IgD-negative memory B cell (primary cell): ENCODE measurements around the gene ZNF716. TPM values are rescaled to one million over a fixed set of nuclear protein-coding genes. Genes with fewer than 3 reads are reported as not detected.
"Not testable (repeated sequence)": the region's sequence is repeated elsewhere in the genome, so short reads cannot be mapped to it uniquely, and the experiment has no call there.

Experiments used
- H3K27ac Mint-ChIP-seq, 3 donors: one replicate each; pipeline ENCODE4 v1.8.0; 2020 to 2022; ENCODE audit warnings: mild to moderate bottlenecking in 3 of 3, mixed read lengths in 3 of 3, moderate library complexity in 1 of 3
- H3K27me3 Mint-ChIP-seq: one replicate; pipeline ENCODE4 v1.8.0; 2021; ENCODE audit warnings: mixed read lengths
- H3K36me3 Mint-ChIP-seq: one replicate; pipeline ENCODE4 v1.8.0; 2020; ENCODE audit warnings: mild to moderate bottlenecking, mixed read lengths
- H3K4me1 Mint-ChIP-seq, 3 donors: one replicate each; pipeline ENCODE4 v1.8.0; 2020 to 2022; ENCODE audit warnings: mixed read lengths in 3 of 3, mild to moderate bottlenecking in 1 of 3
- H3K4me3 Mint-ChIP-seq, 4 donors: one replicate each; pipeline ENCODE4 v1.8.0; 2020 to 2022; ENCODE audit warnings: mild to moderate bottlenecking in 4 of 4, mixed read lengths in 4 of 4, moderate library complexity in 3 of 4
- H3K9me3 Mint-ChIP-seq, 3 donors: one replicate each; pipeline ENCODE4 v1.8.0; 2020 to 2021; ENCODE audit warnings: mixed read lengths in 3 of 3, mild to moderate bottlenecking in 1 of 3
- polyA plus RNA-seq: library from polyadenylated mRNA; unstranded; fragments of 300-500 nt; fragmentation: Illumina TruSeq; gene quantifications from one replicate; pipeline ENCODE4 v1.2.3, GENCODE V29; 2021

ZNF716 gene
- polyA plus RNA-seq, 1 donor from 2014 or later, result not detected

- Mint-ChIP-seq H3K27ac (no peak overlapping the region), H3K4me1 (no peaks in the 10 kb centered on the region), H3K36me3 (no peaks in the 10 kb centered on the region), H3K4me3 (no peak overlapping the region), H3K27me3 (no peaks in the 10 kb centered on the region), H3K9me3 (peaks cover 0 to 4% (median under 1%) of the 10 kb centered on the region in 3 donors)
These were observed 33.2 kb upstream of the ZNF716 start for GRCh38 chr7:57416601-57417358.

GRCh38 chr7:57417736-57418135, 32.2 kb upstream of the ZNF716 start:
- Mint-ChIP-seq H3K36me3 (no peaks in the 10 kb centered on the region), H3K4me1 (no peaks in the 10 kb centered on the region)

GRCh38 chr7:57423768-57424167, 26.2 kb upstream of the ZNF716 start:
- no peaks in the 10 kb centered on the region for H3K27me3 Mint-ChIP-seq
- H3K36me3 Mint-ChIP-seq, result no peaks in the 10 kb centered on the region
- no peak overlapping the region for H3K27ac Mint-ChIP-seq
- peaks cover 0 to 7% (median 2%) of the 10 kb centered on the region in 3 donors for H3K9me3 Mint-ChIP-seq
- no peak overlapping the region for H3K4me3 Mint-ChIP-seq
- H3K4me1 Mint-ChIP-seq, result no peaks in the 10 kb centered on the region

More at GRCh38 chr7:57417736-57418135, 32.2 kb upstream of the ZNF716 start:
- H3K27ac Mint-ChIP-seq, result no peak overlapping the region
- no peak overlapping the region for H3K4me3 Mint-ChIP-seq
- no peaks in the 10 kb centered on the region for H3K27me3 Mint-ChIP-seq
- peaks cover 0 to 4% (median 0%) of the 10 kb centered on the region in 3 donors for H3K9me3 Mint-ChIP-seq

DNA sequence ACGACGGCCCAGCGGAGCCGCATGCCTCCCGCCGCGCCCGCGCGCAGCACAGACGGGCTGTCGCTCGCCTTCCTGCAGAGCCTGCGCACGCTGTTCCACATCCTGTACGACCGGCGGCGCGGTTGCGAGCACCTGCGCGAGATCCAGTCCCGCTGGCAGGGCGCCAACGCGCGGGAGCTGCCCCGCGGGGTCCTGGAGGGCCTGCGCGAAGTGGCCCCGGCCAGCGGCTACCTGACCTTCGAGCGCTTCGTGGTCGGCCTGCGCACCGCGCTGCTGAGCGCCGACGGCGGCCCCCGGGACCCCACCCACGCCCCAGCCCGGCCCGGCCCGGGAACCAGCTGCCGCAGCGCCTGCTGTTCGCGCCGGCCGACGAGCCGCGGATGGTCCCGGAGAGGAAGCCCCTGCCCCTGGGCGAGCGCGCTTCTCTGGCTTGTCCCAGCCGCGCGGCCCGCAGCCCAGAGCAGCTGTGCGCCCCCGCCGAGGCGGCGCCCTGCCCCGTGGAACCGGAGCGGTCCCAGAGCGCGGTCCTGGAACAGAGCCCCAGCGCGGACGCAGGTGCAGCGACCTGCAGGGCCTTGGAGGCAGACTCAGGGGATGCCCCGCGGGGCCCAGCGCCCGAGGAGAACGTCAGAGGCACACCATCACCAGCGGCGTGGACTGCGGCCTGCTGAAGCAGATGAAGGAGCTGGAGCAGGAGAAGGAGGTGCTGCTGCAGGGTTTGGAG, 25.3 kb upstream of the ZNF716 start:
- Mint-ChIP-seq H3K9me3 (peaks cover 2 to 7% (median 3%) of the 10 kb centered on the region in 3 donors), H3K4me3 (no peak overlapping the region), H3K4me1 (no peaks in the 10 kb centered on the region), H3K27ac (no peak overlapping the region), H3K36me3 (no peaks in the 10 kb centered on the region), H3K27me3 (no peaks in the 10 kb centered on the region)

GRCh38 chr7:57425239-57425944, 24.6 kb upstream of the ZNF716 start:
- H3K4me3 Mint-ChIP-seq, result no peak overlapping the region
- peaks cover 2 to 7% (median 5%) of the 10 kb centered on the region in 3 donors for H3K9me3 Mint-ChIP-seq
- no peaks in the 10 kb centered on the region for H3K4me1 Mint-ChIP-seq
- no peak overlapping the region for H3K27ac Mint-ChIP-seq
- H3K27me3 Mint-ChIP-seq, result no peaks in the 10 kb centered on the region
- H3K36me3 Mint-ChIP-seq, result no peaks in the 10 kb centered on the region

DNA sequence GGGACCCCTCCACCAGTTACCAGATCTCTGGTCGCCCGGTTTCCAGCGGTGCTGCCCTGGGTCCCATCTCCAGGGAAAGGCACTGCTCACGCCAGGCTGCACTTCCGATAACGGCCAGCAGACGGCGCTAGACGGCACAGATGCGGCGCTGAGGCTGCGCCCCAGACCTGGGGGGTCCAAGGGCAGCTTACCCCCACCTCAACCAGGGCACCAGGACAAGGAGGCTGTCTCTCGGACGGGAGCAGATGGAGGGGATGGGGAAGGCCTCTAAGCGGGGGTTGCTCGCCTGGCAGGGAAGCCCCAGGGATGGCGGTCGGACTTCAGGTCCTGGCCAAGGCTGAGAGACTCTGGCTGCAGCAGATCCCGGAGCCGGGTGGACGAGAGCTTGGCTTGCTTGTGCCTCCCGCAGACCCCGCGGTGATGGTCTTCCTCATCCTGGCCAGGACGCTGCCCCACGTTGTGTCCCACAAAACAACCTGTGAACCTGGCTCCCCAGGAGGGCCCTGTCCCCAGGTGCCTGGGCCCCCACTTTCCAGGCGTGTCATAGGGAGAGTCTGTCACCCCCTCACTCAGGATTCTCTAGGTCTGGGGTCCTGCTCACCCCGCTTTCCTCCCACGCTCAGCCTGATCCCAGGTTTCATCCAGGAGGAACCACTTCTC, 23.9 kb upstream of the ZNF716 start:
- Mint-ChIP-seq H3K27ac (no peak overlapping the region), H3K36me3 (no peaks in the 10 kb centered on the region), H3K27me3 (no peaks in the 10 kb centered on the region), H3K4me3 (no peak overlapping the region), H3K9me3 (peaks cover 2 to 5% (median 5%) of the 10 kb centered on the region in 3 donors), H3K4me1 (no peaks in the 10 kb centered on the region)

DNA sequence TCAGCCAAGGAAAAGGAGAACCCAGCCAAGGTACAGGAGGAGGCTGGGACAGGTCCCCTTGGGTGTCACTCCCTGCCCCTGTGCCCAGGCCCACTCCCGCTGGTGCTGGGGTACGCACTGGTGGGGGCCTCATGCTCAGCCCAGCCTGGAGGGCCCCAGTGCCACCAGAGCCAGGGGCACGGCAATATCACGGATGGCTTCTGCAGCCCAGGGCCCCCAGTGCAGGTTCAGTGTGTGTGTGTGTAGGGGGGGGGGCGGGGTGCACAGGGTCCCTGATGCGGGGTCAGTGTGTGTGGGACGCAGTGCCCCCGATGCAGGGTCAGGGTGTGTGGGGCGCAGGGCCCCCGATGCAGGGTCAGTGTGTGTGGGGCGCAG, 23.4 kb upstream of the ZNF716 start:
- Mint-ChIP-seq H3K27ac (no peak overlapping the region), H3K9me3 (peaks cover 2 to 5% (median 4%) of the 10 kb centered on the region in 3 donors), H3K4me1 (no peaks in the 10 kb centered on the region), H3K36me3 (no peaks in the 10 kb centered on the region), H3K27me3 (no peaks in the 10 kb centered on the region), H3K4me3 (no peak overlapping the region)

DNA sequence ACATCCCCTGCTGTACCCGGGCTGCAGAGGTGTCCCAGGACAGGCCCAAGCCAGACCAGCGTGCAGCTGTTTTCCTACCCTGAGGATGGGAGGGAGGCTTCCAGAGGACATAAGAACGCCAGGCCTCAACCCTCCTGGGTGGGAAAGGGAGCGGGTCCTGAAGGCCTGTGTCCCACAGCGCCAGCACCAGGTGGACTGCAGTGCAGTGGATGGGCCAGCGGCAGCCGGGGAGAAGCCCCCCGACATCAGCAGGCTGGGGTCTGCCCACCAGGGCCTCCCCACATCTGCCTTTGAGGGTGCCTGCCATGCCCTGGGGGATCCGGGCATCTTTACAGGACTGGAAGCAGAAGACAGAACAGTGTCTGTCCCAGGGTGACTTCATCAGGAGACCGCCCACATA, 22.8 kb upstream of the ZNF716 start:
- Mint-ChIP-seq H3K4me1 (no peaks in the 10 kb centered on the region), H3K36me3 (no peaks in the 10 kb centered on the region)

GRCh38 chr7:57427594-57427993, 22.4 kb upstream of the ZNF716 start:
- Mint-ChIP-seq H3K4me3 (no peak overlapping the region), H3K9me3 (peaks cover 2 to 6% (median 5%) of the 10 kb centered on the region in 3 donors), H3K36me3 (no peaks in the 10 kb centered on the region)

More for the DNA sequence above, 22.8 kb upstream of the ZNF716 start:
- H3K9me3 Mint-ChIP-seq, result peaks cover 2 to 5% (median 5%) of the 10 kb centered on the region in 3 donors
- no peaks in the 10 kb centered on the region for H3K27me3 Mint-ChIP-seq
- no peak overlapping the region for H3K4me3 Mint-ChIP-seq
- no peak overlapping the region for H3K27ac Mint-ChIP-seq

DNA sequence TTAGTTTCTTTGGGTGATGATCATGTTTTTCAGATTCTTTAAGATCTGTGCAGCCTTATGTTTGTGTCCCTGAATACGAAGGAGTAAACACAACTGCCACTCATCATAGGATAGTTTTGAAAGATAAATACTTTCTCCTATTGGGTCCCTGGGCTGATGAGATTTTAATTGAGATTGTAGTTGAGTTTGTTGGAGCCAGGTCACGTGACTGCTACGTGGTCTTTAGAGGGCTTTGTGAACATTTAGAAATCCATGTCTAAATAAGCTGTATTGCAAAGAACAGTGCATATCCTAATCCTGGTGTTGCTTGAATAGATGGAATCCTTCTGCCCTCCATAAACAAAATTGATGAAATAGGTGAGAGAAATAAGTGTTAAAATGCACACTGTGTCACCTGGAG, 17.4 kb upstream of the ZNF716 start:
- Mint-ChIP-seq H3K27me3 (no peaks in the 10 kb centered on the region), H3K4me3 (no peak overlapping the region), H3K4me1 (no peaks in the 10 kb centered on the region), H3K27ac (no peak overlapping the region), H3K9me3 (peaks cover 0 to 11% (median 5%) of the 10 kb centered on the region in 3 donors), H3K36me3 (no peaks in the 10 kb centered on the region)

More at GRCh38 chr7:57427594-57427993, 22.4 kb upstream of the ZNF716 start:
- Mint-ChIP-seq H3K27me3 (no peaks in the 10 kb centered on the region), H3K4me1 (no peaks in the 10 kb centered on the region), H3K27ac (no peak overlapping the region)

DNA sequence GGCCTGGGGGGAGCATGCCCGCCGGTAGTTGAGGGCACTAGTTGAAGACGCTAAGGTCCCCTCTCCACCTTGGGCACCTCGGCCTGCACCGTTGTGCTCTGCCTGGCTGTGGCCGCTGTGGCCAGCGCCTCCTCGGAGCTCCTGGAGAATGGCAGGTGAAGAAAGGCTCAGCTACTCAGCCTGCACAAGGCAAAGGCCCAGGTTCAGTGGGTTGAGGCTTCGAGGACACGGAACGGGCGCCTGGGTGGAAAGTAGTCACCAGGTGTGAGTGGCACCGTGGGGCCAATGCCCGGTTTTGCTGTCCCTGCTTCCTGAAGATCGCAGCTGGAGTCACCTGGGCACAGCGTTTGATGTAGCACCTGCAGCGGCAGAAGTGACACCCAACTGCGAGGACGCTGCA, 12.4 kb upstream of the ZNF716 start:
- Mint-ChIP-seq H3K36me3 (peaks cover 2% of the 10 kb centered on the region), H3K27ac (no peak overlapping the region), H3K4me1 (no peaks in the 10 kb centered on the region), H3K27me3 (no peaks in the 10 kb centered on the region), H3K4me3 (no peak overlapping the region), H3K9me3 (peaks cover 1 to 5% (median 2%) of the 10 kb centered on the region in 3 donors)

DNA sequence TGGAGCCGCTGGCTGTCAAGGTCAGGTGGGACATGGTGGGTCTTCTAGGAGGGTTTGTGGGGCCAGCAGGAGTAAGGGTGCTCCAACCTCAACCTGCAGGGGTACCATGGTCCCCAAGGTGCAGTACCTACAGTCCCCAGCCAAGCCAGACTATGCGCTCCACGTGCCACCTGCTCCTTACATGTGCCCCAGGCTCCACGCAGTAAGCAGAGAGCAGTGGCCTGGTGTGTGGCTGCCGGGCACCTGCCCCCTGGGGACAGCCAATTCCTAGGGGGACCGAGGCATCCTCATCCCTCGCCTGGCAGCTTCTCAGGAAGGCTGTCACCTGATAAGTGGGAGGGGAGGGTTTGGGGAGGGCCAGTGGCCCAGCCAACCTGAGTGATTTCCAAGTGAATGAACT, 11.7 kb upstream of the ZNF716 start:
- Mint-ChIP-seq H3K4me1 (no peaks in the 10 kb centered on the region), H3K36me3 (peaks cover 2% of the 10 kb centered on the region), H3K27me3 (no peaks in the 10 kb centered on the region), H3K9me3 (peaks cover 1 to 3% (median 2%) of the 10 kb centered on the region in 3 donors), H3K27ac (no peak overlapping the region), H3K4me3 (no peak overlapping the region)

DNA sequence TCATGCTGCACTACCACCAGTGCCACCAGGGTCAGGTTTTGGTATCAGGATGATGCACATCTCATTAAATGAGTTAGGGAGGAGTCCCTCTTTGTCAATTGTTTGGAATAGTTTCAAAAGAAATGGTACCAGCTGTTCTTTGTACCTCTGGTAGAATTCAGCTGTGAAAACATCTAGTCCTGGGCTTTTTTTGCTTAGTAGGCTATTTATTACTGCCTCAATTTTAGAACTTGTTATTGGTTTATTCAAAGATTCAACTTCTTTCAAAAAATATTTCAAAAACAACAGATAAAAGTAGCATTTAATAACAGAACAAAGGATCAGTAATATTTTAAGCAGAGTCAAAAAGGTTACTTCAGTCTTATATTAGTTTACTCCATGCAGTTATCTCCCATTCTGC, 6.4 kb upstream of the ZNF716 start:
- H3K4me1 Mint-ChIP-seq, result no peaks in the 10 kb centered on the region
- H3K27me3 Mint-ChIP-seq, result no peaks in the 10 kb centered on the region
- peaks cover 2% of the 10 kb centered on the region for H3K36me3 Mint-ChIP-seq
- peaks cover 0 to 2% (median 0%) of the 10 kb centered on the region in 3 donors for H3K9me3 Mint-ChIP-seq
- H3K27ac Mint-ChIP-seq, result no peak overlapping the region
- no peak overlapping the region for H3K4me3 Mint-ChIP-seq

DNA sequence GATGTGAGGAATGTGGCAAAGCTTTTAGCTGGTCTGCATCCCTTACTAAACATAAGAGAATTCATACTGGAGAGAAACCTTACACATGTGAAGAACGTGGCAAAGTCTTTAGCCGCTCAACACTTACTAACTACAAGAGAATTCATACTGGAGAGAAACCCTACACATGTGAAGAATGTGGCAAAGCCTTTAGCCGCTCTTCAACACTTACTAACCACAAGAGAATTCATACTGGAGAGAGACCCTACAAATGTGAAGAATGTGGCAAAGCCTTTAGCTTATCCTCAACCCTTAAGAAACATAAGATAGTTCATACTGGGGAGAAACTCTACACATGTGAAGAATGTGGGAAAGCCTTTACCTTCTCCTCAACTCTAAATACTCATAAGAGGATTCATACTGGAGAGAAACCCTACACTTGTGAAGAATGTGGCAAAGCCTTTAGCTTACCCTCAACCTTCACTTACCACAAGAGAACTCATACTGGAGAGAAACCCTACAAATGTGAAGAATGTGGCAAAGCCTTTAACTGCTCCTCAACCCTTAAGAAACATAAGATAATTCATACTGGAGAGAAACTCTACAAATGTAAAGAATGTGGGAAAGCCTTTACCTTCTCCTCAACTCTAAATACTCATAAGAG, 19.3 kb downstream of the ZNF716 start:
- not testable (repeated sequence) for H3K4me1 Mint-ChIP-seq, H3K36me3 Mint-ChIP-seq, H3K27me3 Mint-ChIP-seq
- H3K27ac Mint-ChIP-seq, result peak overlapping the region in 1 of 3 donors; percentile 7
- H3K4me3 Mint-ChIP-seq, result peak overlapping the region in 1 of 4 donors; percentile 61
- H3K9me3 Mint-ChIP-seq, result peaks cover 14 to 43% (median 23%) of the 10 kb centered on the region in 3 donors
